HG03442 (cell line): ENCODE results near the gene PSENEN.
A peak's percentile ranks its signal among the peaks of the same experiment; 100 is the strongest.
"Not testable (repeated sequence)": the region's sequence is repeated elsewhere in the genome, so short reads cannot be mapped to it uniquely, and the experiment has no call there.

ENCODE experiments used
- ATAC-seq: cut with Tn5 transposase; IDR thresholded peaks from one replicate; pipeline ENCODE4 v1.9.1; 2021; ENCODE audit warnings: mild to moderate bottlenecking, moderate library complexity; ENCODE audit not compliant: unreplicated experiment

Gene PSENEN

GRCh38 chr19:35718345-35719041, 27.0 kb upstream of the PSENEN start:
- ATAC-seq: peak; percentile 1

GRCh38 chr19:35719402-35720162, 25.9 kb upstream of the PSENEN start:
- ATAC-seq: no peak

- no peak for ATAC-seq
Observed at GRCh38 chr19:35720163-35720524, 25.3 kb upstream of the PSENEN start.

- ATAC-seq: no peak
Observed at GRCh38 chr19:35720648-35721047, 24.8 kb upstream of the PSENEN start.

- no peak for ATAC-seq
Observed at GRCh38 chr19:35721374-35721773, 24.1 kb upstream of the PSENEN start.

GRCh38 chr19:35722461-35722860, 23.0 kb upstream of the PSENEN start:
- no peak for ATAC-seq

GRCh38 chr19:35722897-35723296, 22.6 kb upstream of the PSENEN start:
- no peak for ATAC-seq

- no peak for ATAC-seq
Observed at GRCh38 chr19:35723671-35724070, 21.8 kb upstream of the PSENEN start.

- not testable (repeated sequence) for ATAC-seq
Observed at GRCh38 chr19:35724132-35724531, 21.3 kb upstream of the PSENEN start.

GRCh38 chr19:35724560-35724959, 20.9 kb upstream of the PSENEN start:
- no peak for ATAC-seq

GRCh38 chr19:35725216-35725861, 20.1 kb upstream of the PSENEN start:
- no peak for ATAC-seq

GRCh38 chr19:35727053-35727955, 18.1 kb upstream of the PSENEN start:
- no peak for ATAC-seq

- no peak for ATAC-seq
Observed at GRCh38 chr19:35727956-35728706, 17.3 kb upstream of the PSENEN start.

- no peak for ATAC-seq
Observed at GRCh38 chr19:35729021-35729420, 16.4 kb upstream of the PSENEN start.

- ATAC-seq: no peak
Observed at GRCh38 chr19:35729763-35730162, 15.7 kb upstream of the PSENEN start.

GRCh38 chr19:35730326-35730725, 15.1 kb upstream of the PSENEN start:
- ATAC-seq: no peak

GRCh38 chr19:35731353-35731752, 14.1 kb upstream of the PSENEN start:
- ATAC-seq: no peak

- ATAC-seq: no peak
Observed at GRCh38 chr19:35731779-35732405, 13.6 kb upstream of the PSENEN start.

- ATAC-seq: no peak
Observed at GRCh38 chr19:35732540-35733179, 12.8 kb upstream of the PSENEN start.
